MM.1S (cell line): ENCODE measurements around the gene SNX7.

Experiments used
- DNase-seq: peaks from one replicate; pipeline ENCODE4 v3.0.0-alpha.2; 2015
- H2AFZ ChIP-seq: fragments of 300-600 bp; sonication (generic); 2 replicates; pipeline ENCODE4 v1.6.0; 2016; ENCODE audit warnings: antibody characterized with exemption, low read length
- H3F3A ChIP-seq: fragments of 300-600 bp; sonication (generic); 2 replicates; pipeline ENCODE4 v1.6.1; 2016; ENCODE audit warnings: mild to moderate bottlenecking, antibody characterized with exemption, low read length, moderate library complexity, mixed read lengths; ENCODE audit not compliant: insufficient read depth
- H3K27ac ChIP-seq: fragments of 300-600 bp; sonication (generic); 2 replicates; pipeline ENCODE4 v1.5.1; 2016; ENCODE audit warnings: mild to moderate bottlenecking, low read length
- H3K27me3 ChIP-seq: fragments of 300-600 bp; sonication (generic); replicated peaks from 2 replicates; pipeline ENCODE4 v1.6.0; 2016; ENCODE audit warnings: low read length; ENCODE audit not compliant: insufficient read depth
- H3K36me3 ChIP-seq: fragments of 300-600 bp; sonication (generic); replicated peaks from 2 replicates; pipeline ENCODE4 v1.6.1; 2016; ENCODE audit warnings: mild to moderate bottlenecking, low read length, mixed read lengths; ENCODE audit not compliant: insufficient read depth
- H3K4me1 ChIP-seq: fragments of 300-600 bp; sonication (generic); 2 replicates; pipeline ENCODE4 v1.6.1; 2016; ENCODE audit warnings: low read length, mixed read lengths
- H3K4me2 ChIP-seq: fragments of 300-600 bp; sonication (generic); 2 replicates; pipeline ENCODE4 v1.6.0; 2016; ENCODE audit warnings: low read depth, low read length
- H3K4me3 ChIP-seq: fragments of 300-600 bp; sonication (generic); 2 replicates; pipeline ENCODE4 v1.5.1; 2016; ENCODE audit warnings: low read length, mixed read lengths
- H3K79me2 ChIP-seq: fragments of 300-600 bp; sonication (generic); 2 replicates; pipeline ENCODE4 v1.6.1; 2016; ENCODE audit warnings: mixed run types, low read length, mixed read lengths
- H3K9ac ChIP-seq: fragments of 300-600 bp; sonication (generic); 2 replicates; pipeline ENCODE4 v1.6.1; 2016; ENCODE audit warnings: low read length, mixed read lengths
- H3K9me2 ChIP-seq: fragments of 300-600 bp; sonication (generic); replicated peaks from 2 replicates; pipeline ENCODE4 v1.6.1; 2016; ENCODE audit warnings: mild to moderate bottlenecking, low read length, mixed read lengths; ENCODE audit not compliant: insufficient read depth
- H3K9me3 ChIP-seq: fragments of 300-600 bp; sonication (generic); replicated peaks from 2 replicates; pipeline ENCODE4 v1.6.1; 2016; ENCODE audit warnings: mild to moderate bottlenecking, low read length, mixed read lengths; ENCODE audit not compliant: insufficient read depth
- H4K20me1 ChIP-seq: fragments of 300-600 bp; sonication (generic); 2 replicates; pipeline ENCODE4 v1.6.1; 2016; ENCODE audit warnings: mild to moderate bottlenecking, low read length, moderate library complexity, mixed read lengths; ENCODE audit not compliant: insufficient read depth
- CTCF ChIP-seq: fragments of 300-600 bp; sonication (generic); IDR thresholded peaks from 2 replicates; pipeline ENCODE4 v1.5.1; 2016; ENCODE audit warnings: antibody characterized with exemption, low read length, mixed read lengths
- EZH2 ChIP-seq: fragments of 300-600 bp; sonication (generic); optimal IDR thresholded peaks from 2 replicates; pipeline ENCODE3; 2017; ENCODE audit warnings: low read depth, mild to moderate bottlenecking, antibody characterized with exemption, low read length, mixed read lengths
- EZH2phosphoT487 ChIP-seq: fragments of 300-600 bp; sonication (generic); IDR thresholded peaks from 2 replicates; pipeline ENCODE4 v1.6.1; 2018; ENCODE audit warnings: antibody characterized with exemption, low read length

Gene SNX7

GRCh38 chr1:98763488-98764150 is 102.1 kb downstream of the SNX7 start:
- Histone ChIP-seq H3K9me2 (no peaks in the 10 kb centered on the region), H3F3A (no peaks in the 10 kb centered on the region), H3K27ac (no peak overlapping the region), H3K9me3 (no peaks in the 10 kb centered on the region), H2AFZ (no peak overlapping the region), H3K79me2 (no peaks in the 10 kb centered on the region), H3K27me3 (no peaks in the 10 kb centered on the region), H3K9ac (no peak overlapping the region), H3K4me3 (no peak overlapping the region), H3K36me3 (no peaks in the 10 kb centered on the region), H4K20me1 (no peaks in the 10 kb centered on the region), H3K4me2 (no peak overlapping the region), H3K4me1 (no peaks in the 10 kb centered on the region)
- TF ChIP-seq EZH2 (no peak), CTCF (no peak), EZH2phosphoT487 (no peak)
- DNase-seq, result no peak

GRCh38 chr1:98764485-98764884 is 103.0 kb downstream of the SNX7 start:
- Histone ChIP-seq H3K4me1 (no peaks in the 10 kb centered on the region), H2AFZ (no peak overlapping the region), H3K27me3 (no peaks in the 10 kb centered on the region), H4K20me1 (no peaks in the 10 kb centered on the region), H3K4me2 (no peak overlapping the region), H3K79me2 (no peaks in the 10 kb centered on the region), H3K9me3 (no peaks in the 10 kb centered on the region), H3K9me2 (no peaks in the 10 kb centered on the region), H3F3A (no peaks in the 10 kb centered on the region), H3K36me3 (no peaks in the 10 kb centered on the region), H3K27ac (no peak overlapping the region), H3K4me3 (no peak overlapping the region), H3K9ac (no peak overlapping the region)
- TF ChIP-seq EZH2 (no peak), CTCF (no peak), EZH2phosphoT487 (no peak)
- no peak for DNase-seq

DNA sequence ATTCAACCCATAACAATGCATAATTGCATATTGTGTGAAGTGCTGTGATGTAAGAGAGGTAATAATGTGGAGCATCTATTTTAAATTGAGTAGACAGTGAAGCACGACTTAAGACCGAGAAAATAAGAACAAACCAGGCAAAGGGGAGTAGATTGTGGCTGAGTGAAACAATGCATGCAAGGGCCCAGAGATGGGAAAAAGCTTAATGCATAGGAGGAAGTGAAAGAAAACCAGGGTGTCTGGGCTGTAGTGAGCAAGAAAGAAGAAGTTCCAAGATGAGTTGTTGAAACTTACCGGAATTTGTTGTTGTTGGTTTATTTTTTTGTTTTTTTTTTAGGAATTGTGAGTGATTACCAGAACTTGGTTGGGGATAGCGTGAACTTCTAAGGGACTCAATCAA is 104.7 kb downstream of the SNX7 start:
- H3F3A ChIP-seq, result no peaks in the 10 kb centered on the region
- H3K9ac ChIP-seq, result no peak overlapping the region
- no peaks in the 10 kb centered on the region for H3K79me2 ChIP-seq
- H3K4me1 ChIP-seq, result no peaks in the 10 kb centered on the region
- no peaks in the 10 kb centered on the region for H3K36me3 ChIP-seq
- H3K4me3 ChIP-seq, result no peak overlapping the region
- no peaks in the 10 kb centered on the region for H3K27me3 ChIP-seq
- no peak for DNase-seq
- H3K27ac ChIP-seq, result no peak overlapping the region
- H3K4me2 ChIP-seq, result no peak overlapping the region
- H4K20me1 ChIP-seq, result no peaks in the 10 kb centered on the region
- H3K9me3 ChIP-seq, result no peaks in the 10 kb centered on the region
- no peaks in the 10 kb centered on the region for H3K9me2 ChIP-seq
- TF ChIP-seq EZH2 (no peak), EZH2phosphoT487 (no peak), CTCF (no peak)
- no peak overlapping the region for H2AFZ ChIP-seq
